Uterus (tissue), 2 donors: Measurements from ENCODE around the gene TRIM33.

Experiments
- POLR2A ChIP-seq, 2 donors: fragments of 450-650 bp; IDR thresholded peaks; one replicate each; pipeline ENCODE4 v1.6.1; 2016; ENCODE audit warnings: antibody characterized with exemption in 2 of 2, mild to moderate bottlenecking in 1 of 2, moderate library complexity in 1 of 2
- TF ChIP-seq, protein P1 (sequence below), 4 experiments: fragments of 200-600 bp in 2 of 4; fragments of 450-650 bp in 2 of 4; sonication (generic) in 2 of 4; IDR thresholded peaks; one replicate each; pipeline ENCODE4 v1.5.1; 2016 to 2019; ENCODE audit warnings: antibody characterized with exemption in 4 of 4, mild to moderate bottlenecking in 2 of 4, moderate library complexity in 1 of 4

DNA sequence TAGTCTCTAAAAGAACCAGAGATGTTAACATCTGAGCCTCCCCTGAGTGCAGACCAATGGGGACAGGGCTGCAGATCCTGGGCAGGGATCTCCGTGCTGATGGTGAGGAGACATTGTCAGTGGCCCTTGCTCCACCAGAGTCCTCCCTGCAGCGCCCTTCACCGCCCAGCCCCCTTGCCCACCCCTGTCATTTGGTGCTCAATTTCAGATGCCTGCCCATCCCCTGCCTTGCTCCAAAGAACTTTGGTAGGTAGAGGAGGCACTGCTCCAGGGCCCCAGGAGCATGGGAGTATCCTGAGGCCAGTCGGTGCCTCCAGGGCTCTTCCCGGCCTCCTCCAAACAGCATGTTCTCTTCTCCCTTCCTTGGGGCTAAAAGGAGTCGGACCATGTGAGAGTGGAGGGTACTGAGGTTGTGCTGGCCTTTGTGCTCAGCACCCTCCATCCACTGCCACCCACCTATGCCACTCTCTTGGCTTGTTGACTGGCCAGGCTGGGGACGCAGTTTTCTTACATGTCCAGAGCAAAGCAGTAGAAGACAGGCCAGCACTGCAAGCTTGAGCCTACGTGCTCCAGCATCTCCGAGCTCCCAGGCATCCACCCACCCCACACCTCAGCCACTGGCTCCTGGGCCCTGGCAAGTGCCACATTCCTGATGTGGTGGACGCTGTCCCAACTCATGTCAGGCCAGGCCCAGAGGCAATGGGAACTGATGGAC, 160.1 kb downstream of the TRIM33 start:
- TF ChIP-seq, protein P1, sequence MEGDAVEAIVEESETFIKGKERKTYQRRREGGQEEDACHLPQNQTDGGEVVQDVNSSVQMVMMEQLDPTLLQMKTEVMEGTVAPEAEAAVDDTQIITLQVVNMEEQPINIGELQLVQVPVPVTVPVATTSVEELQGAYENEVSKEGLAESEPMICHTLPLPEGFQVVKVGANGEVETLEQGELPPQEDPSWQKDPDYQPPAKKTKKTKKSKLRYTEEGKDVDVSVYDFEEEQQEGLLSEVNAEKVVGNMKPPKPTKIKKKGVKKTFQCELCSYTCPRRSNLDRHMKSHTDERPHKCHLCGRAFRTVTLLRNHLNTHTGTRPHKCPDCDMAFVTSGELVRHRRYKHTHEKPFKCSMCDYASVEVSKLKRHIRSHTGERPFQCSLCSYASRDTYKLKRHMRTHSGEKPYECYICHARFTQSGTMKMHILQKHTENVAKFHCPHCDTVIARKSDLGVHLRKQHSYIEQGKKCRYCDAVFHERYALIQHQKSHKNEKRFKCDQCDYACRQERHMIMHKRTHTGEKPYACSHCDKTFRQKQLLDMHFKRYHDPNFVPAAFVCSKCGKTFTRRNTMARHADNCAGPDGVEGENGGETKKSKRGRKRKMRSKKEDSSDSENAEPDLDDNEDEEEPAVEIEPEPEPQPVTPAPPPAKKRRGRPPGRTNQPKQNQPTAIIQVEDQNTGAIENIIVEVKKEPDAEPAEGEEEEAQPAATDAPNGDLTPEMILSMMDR (IDR thresholded peaks at IDR 0.05) = no peak
- TF ChIP-seq POLR2A (IDR thresholded peaks at IDR 0.05) = no peak
